ENCODE data around the gene INMT.

GRCh38 chr7:30791114-30791513 is 39.2 kb downstream of the INMT start:
- no peak for TF ChIP-seq CTCF (IDR thresholded peaks at IDR 0.05)
- no peak for TF ChIP-seq POLR2AphosphoS5 (IDR thresholded peaks at IDR 0.05)
- no peak for TF ChIP-seq POLR2A (IDR thresholded peaks at IDR 0.05)
- no peak for TF ChIP-seq EP300 (IDR thresholded peaks at IDR 0.05)
